Hepatocyte (in vitro differentiated cells): ENCODE data around the gene TMPRSS15. TPM values are rescaled to one million over a fixed set of nuclear protein-coding genes. Genes with fewer than 3 reads are reported as not detected.

ENCODE experiments used
- DNase-seq: peaks from one replicate; pipeline ENCODE4 v3.0.0-alpha.2; 2016; ENCODE audit warnings: low spot score
- H2AFZ ChIP-seq: fragments of 200-600 bp; sonication (generic); 2 replicates; pipeline ENCODE4 v1.6.0; 2016; ENCODE audit warnings: antibody characterized with exemption, mild to moderate bottlenecking
- H3K27ac ChIP-seq: fragments of 200-600 bp; sonication (generic); 2 replicates; pipeline ENCODE4 v1.5.1; 2016; ENCODE audit warnings: mild to moderate bottlenecking
- H3K27me3 ChIP-seq: fragments of 200-600 bp; sonication (generic); 2 replicates; pipeline ENCODE4 v1.6.1; 2016
- H3K36me3 ChIP-seq: fragments of 200-600 bp; sonication (generic); replicated peaks from 2 replicates; pipeline ENCODE4 v1.5.1; 2016; ENCODE audit warnings: low read depth; ENCODE audit not compliant: insufficient read depth
- H3K4me1 ChIP-seq: fragments of 200-600 bp; sonication (generic); 2 replicates; pipeline ENCODE4 v1.5.1; 2016; ENCODE audit warnings: mild to moderate bottlenecking, moderate library complexity; ENCODE audit not compliant: insufficient read depth
- H3K4me2 ChIP-seq: fragments of 200-600 bp; sonication (generic); 2 replicates; pipeline ENCODE4 v1.6.0; 2016
- H3K4me3 ChIP-seq: fragments of 200-600 bp; sonication (generic); 2 replicates; pipeline ENCODE4 v1.5.1; 2016; ENCODE audit warnings: mild to moderate bottlenecking
- H3K79me2 ChIP-seq: fragments of 200-600 bp; sonication (generic); 2 replicates; pipeline ENCODE4 v1.6.0; 2017; ENCODE audit warnings: mild to moderate bottlenecking
- H3K9me2 ChIP-seq: fragments of 200-600 bp; sonication (generic); replicated peaks from 2 replicates; pipeline ENCODE4 v1.6.0; 2017; ENCODE audit warnings: mild to moderate bottlenecking; ENCODE audit not compliant: insufficient read depth
- H3K9me3 ChIP-seq: fragments of 200-600 bp; sonication (generic); 2 replicates; pipeline ENCODE4 v1.5.1; 2016; ENCODE audit warnings: low read depth, mild to moderate bottlenecking
- H4K20me1 ChIP-seq: fragments of 200-600 bp; sonication (generic); 2 replicates; pipeline ENCODE4 v1.6.0; 2016; ENCODE audit warnings: mild to moderate bottlenecking; ENCODE audit not compliant: insufficient read depth, poor library complexity, severe bottlenecking
- CTCF ChIP-seq: fragments of 200-600 bp; sonication (generic); IDR thresholded peaks from 2 replicates; pipeline ENCODE4 v1.5.1; 2016; ENCODE audit warnings: antibody characterized with exemption, mild to moderate bottlenecking; ENCODE audit not compliant: poor library complexity
- EZH2 ChIP-seq: fragments of 200-600 bp; sonication (generic); IDR thresholded peaks from 2 replicates; pipeline ENCODE4 v1.6.1; 2016; ENCODE audit warnings: antibody characterized with exemption, mild to moderate bottlenecking, borderline replicate concordance
- EZH2phosphoT487 ChIP-seq: fragments of 200-600 bp; sonication (generic); IDR thresholded peaks from one replicate; pipeline ENCODE4 v1.6.1; 2018; ENCODE audit warnings: antibody characterized with exemption, mild to moderate bottlenecking, low read depth, moderate library complexity; ENCODE audit not compliant: unreplicated experiment, severe bottlenecking
- WGBS: methylation state at CpG from one replicate; pipeline ENCODE4 v1.1.6; 2016; ENCODE audit warnings: low lambda C conversion rate; ENCODE audit errors: missing lambda C conversion rate; 5-methylcytosine and 5-hydroxymethylcytosine counted together
- polyA plus RNA-seq: library from polyadenylated mRNA; unstranded; fragments of >200 nt; fragmentation: Nextera tagmentation; extraction: Ambion mirVana; gene quantifications from 2 replicates; pipeline ENCODE4 v1.2.1, GENCODE V29; 2016
- total RNA-seq: library from RNA; depleted of rRNA; stranded (reverse); fragments of >200 nt; gene quantifications from 2 replicates; pipeline ENCODE4 v1.2.3, GENCODE V29; 2014

Gene TMPRSS15
- total and polyA plus RNA-seq, 2 experiments from 2014 or later = 0.07 TPM; not detected in 1

GRCh38 chr21:18335651-18336236 lies 67.8 kb downstream of the TMPRSS15 start:
- Histone ChIP-seq H2AFZ (no peak overlapping the region), H3K4me1 (no peaks in the 10 kb centered on the region), H4K20me1 (no peaks in the 10 kb centered on the region), H3K79me2 (no peaks in the 10 kb centered on the region), H3K9me3 (no peaks in the 10 kb centered on the region), H3K9me2 (no peaks in the 10 kb centered on the region), H3K4me3 (no peak overlapping the region), H3K36me3 (no peaks in the 10 kb centered on the region), H3K27ac (no peak overlapping the region), H3K4me2 (no peak overlapping the region), H3K27me3 (no peaks in the 10 kb centered on the region)
- WGBS = 79% methylated on average over 1 of the region's 1 CpG
- no peak for TF ChIP-seq EZH2phosphoT487
- no peak for TF ChIP-seq CTCF
- no peak for TF ChIP-seq EZH2
- no peak for DNase-seq

GRCh38 chr21:18334066-18334465 lies 69.5 kb downstream of the TMPRSS15 start:
- TF ChIP-seq CTCF = no peak
- TF ChIP-seq EZH2 = no peak
- TF ChIP-seq EZH2phosphoT487 = no peak
- no peak for DNase-seq
- H3K9me3 ChIP-seq = no peaks in the 10 kb centered on the region
- no peaks in the 10 kb centered on the region for H4K20me1 ChIP-seq
- H3K79me2 ChIP-seq = no peaks in the 10 kb centered on the region
- 86% methylated on average over 1 of the region's 1 CpG for WGBS
- no peak overlapping the region for H2AFZ ChIP-seq
- no peaks in the 10 kb centered on the region for H3K36me3 ChIP-seq
- H3K4me1 ChIP-seq = no peaks in the 10 kb centered on the region
- no peaks in the 10 kb centered on the region for H3K27me3 ChIP-seq
- no peaks in the 10 kb centered on the region for H3K9me2 ChIP-seq
- no peak overlapping the region for H3K4me3 ChIP-seq
- H3K4me2 ChIP-seq = no peak overlapping the region
- no peak overlapping the region for H3K27ac ChIP-seq

- H3K4me3 ChIP-seq = no peak overlapping the region
- 83% methylated on average over 3 of the region's 3 CpGs for WGBS
- no peak overlapping the region for H3K27ac ChIP-seq
- H3K9me3 ChIP-seq = no peaks in the 10 kb centered on the region
- no peaks in the 10 kb centered on the region for H3K9me2 ChIP-seq
- no peaks in the 10 kb centered on the region for H3K4me1 ChIP-seq
- H3K4me2 ChIP-seq = no peak overlapping the region
- H3K36me3 ChIP-seq = no peaks in the 10 kb centered on the region
- TF ChIP-seq EZH2phosphoT487 (no peak), EZH2 (no peak), CTCF (no peak)
- DNase-seq = no peak
- no peaks in the 10 kb centered on the region for H4K20me1 ChIP-seq
- H3K79me2 ChIP-seq = no peaks in the 10 kb centered on the region
- no peaks in the 10 kb centered on the region for H3K27me3 ChIP-seq
- no peak overlapping the region for H2AFZ ChIP-seq
These were observed 85.4 kb downstream of the TMPRSS15 start for GRCh38 chr21:18318156-18318555.

- H3K27ac ChIP-seq = no peak overlapping the region
- 87% methylated on average over 1 of the region's 1 CpG for WGBS
These were observed 105.4 kb downstream of the TMPRSS15 start for GRCh38 chr21:18298228-18298627.

More at GRCh38 chr21:18298228-18298627, 105.4 kb downstream of the TMPRSS15 start:
- H3K79me2 ChIP-seq = no peaks in the 10 kb centered on the region
- H3K4me3 ChIP-seq = no peak overlapping the region
- no peaks in the 10 kb centered on the region for H3K4me1 ChIP-seq
- no peaks in the 10 kb centered on the region for H3K36me3 ChIP-seq
- no peaks in the 10 kb centered on the region for H3K27me3 ChIP-seq
- no peak overlapping the region for H3K4me2 ChIP-seq
- H3K9me2 ChIP-seq = no peaks in the 10 kb centered on the region
- no peak overlapping the region for H2AFZ ChIP-seq
- DNase-seq = no peak
- TF ChIP-seq EZH2phosphoT487 = no peak
- TF ChIP-seq CTCF = no peak
- TF ChIP-seq EZH2 = no peak
- H4K20me1 ChIP-seq = no peaks in the 10 kb centered on the region
- H3K9me3 ChIP-seq = no peaks in the 10 kb centered on the region
